GM21723 (cell line): ENCODE measurements around the gene MAP3K7CL.
A peak's percentile ranks its signal among the peaks of the same experiment; 100 is the strongest.

Source experiments
- ATAC-seq: cut with Tn5 transposase; IDR thresholded peaks from one replicate; pipeline ENCODE4 v1.9.1; 2021; ENCODE audit warnings: mild to moderate bottlenecking, moderate library complexity; ENCODE audit not compliant: unreplicated experiment

The MAP3K7CL gene, protein sequence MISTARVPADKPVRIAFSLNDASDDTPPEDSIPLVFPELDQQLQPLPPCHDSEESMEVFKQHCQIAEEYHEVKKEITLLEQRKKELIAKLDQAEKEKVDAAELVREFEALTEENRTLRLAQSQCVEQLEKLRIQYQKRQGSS

DNA sequence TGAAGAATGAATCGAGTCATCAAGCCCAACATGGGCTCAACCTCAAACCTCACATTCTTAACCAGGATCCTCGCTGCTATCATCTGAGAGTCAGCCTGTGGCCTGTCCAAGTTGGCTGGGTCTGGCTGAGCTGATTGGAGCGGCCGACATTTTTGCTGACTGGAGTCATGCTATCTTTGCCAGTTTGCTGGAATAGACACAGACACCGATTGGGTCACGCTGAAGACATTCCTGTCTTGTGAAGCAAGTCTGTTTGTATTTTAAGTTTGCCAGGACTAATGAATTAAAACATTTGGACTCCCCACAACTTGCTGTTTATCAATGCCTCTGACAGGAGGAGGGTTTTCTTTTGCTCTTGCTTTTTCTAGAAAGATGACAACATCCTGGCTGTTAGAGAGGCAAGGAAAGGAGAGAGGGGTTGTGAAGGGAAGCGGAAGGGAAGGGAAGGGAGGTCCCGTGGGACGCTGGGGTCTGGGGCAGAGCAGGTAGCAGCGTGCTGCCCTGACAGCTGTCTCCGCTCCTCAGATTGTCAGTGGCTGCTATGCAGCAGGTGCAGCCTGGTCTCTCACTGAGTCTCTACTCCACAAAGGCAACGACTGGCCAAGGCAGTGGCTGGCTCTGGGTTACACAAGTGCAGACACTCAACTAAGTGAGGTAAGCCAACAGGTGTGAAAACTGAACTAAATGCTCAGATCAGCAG, at the start of gene MAP3K7CL:
MAP3K7CL (plus strand) TSS at position 375 of the 700 bp plus-strand sequence. CDS start 2,701 bp downstream, outside the sequence.
- ATAC-seq = no peak

DNA sequence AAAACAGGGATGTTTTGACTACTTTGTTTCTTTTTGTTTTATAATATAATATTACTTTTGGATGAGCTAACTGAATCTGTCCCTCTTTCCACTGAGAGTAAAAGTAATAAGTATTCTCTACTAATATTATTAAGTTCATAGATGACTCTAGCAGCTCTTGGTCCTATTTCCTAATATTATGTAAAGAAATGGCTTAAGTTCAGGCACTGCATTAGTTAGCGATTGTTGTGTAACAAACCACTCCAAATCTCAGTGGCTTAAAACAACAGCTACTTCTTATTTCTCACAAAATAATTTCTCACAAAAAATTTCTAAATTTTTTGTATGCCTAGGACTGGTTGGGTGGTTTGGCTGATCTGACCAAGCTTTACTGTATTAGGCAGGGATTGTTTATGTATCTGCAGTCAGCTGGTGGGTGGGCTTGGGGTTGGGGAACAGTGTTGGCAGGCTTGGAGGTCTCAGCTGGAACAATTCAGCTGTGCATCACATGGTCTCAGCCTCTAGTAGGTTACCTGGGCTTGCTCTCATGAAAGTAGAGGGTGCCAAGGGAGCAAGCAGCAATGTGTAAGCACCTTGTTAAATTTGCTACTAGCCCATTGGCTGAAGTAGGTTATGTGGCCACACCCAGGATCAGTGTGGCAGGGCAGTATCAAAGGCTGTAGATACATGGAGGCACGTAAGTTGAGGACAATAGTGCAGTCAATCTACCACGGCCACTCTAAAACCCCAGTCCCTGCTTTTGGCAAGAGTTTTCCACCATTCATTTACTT, 48.2 kb upstream of the MAP3K7CL start:
- no peak for ATAC-seq

DNA sequence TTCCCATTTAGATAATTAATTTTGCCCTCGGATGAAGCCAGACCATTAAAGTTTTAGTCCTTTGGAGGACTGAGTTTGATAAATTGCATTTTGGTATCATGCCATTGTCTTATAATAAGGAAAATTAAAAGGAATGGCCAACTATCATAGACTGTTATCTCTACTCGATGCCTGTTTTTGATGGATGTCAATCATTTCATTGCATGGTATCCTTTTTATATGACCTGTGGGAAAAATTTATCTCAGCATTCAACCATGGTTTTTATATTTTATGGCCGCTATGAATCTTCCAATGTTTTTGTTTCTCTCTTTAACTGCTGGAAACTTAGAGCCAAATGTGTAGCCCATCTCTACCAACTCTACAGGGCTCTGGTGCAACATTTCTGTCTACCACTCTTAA, 47.1 kb upstream of the MAP3K7CL start:
- no peak for ATAC-seq

DNA sequence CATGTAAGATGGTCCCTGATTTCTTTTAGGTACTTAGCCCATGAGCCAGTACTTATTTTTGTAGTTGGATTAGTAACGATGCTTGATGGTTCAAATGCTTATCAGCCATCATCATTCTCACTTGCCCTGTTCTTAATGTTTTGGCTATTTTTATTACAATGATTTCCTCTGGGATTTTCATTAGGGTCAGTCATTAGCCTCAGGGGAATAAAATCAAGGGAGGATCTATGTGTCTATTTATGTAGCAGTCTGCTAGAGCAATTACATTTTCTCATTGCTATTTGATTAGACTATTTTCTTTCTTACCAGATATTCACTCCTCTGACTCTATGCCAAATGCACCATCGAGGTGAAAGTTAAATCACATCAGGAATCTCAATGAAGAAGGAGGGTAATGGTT, 46.1 kb upstream of the MAP3K7CL start:
- ATAC-seq = no peak

DNA sequence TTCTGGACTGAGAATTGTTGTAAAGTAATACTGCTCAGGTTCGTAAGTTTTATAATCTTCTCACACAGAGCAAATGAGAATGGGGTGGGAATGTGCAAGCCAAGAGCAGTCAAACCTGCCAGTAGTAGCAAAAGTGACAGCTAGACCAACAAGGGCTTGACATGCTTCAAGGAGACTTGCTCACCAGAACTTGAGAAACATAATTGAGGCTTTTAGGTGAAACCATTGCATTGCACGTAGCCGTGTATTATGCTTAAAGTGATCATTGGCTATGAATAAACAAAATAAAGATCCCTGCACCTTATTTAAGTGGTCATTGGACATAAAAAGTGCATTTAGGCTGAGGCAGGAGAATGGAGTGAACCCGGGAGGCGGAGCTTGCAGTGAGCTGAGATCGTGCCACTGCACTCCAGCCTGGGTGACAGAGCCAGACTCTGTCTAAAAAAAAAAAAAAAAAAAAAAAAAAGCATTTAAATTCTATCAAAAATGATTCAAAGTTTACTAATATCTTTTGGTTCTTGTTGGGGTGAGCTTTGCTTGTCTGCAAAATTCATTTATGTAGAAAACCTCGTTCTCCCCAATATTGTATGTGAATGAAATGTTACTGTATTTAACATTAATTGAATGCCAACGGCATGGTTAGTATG, 45.2 kb upstream of the MAP3K7CL start:
- no peak for ATAC-seq

DNA sequence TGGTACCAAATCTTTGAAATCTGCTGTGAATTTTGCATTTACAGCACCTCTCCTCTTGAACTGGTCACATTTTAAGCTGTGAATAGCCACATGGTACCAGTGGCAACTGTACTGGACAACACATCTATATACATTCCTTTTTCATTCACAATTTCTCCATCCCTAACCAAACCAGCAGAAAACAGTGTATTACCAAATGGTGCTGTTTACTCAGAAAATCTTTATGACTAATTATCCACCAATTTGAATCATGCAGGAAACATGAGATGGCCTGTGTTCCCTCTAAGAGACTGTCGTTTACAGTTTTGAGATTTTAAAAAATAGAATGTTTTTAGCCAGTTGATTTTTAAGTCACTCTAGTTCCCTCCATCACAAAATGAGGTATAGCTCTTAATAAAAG, 39.4 kb upstream of the MAP3K7CL start:
- no peak for ATAC-seq

DNA sequence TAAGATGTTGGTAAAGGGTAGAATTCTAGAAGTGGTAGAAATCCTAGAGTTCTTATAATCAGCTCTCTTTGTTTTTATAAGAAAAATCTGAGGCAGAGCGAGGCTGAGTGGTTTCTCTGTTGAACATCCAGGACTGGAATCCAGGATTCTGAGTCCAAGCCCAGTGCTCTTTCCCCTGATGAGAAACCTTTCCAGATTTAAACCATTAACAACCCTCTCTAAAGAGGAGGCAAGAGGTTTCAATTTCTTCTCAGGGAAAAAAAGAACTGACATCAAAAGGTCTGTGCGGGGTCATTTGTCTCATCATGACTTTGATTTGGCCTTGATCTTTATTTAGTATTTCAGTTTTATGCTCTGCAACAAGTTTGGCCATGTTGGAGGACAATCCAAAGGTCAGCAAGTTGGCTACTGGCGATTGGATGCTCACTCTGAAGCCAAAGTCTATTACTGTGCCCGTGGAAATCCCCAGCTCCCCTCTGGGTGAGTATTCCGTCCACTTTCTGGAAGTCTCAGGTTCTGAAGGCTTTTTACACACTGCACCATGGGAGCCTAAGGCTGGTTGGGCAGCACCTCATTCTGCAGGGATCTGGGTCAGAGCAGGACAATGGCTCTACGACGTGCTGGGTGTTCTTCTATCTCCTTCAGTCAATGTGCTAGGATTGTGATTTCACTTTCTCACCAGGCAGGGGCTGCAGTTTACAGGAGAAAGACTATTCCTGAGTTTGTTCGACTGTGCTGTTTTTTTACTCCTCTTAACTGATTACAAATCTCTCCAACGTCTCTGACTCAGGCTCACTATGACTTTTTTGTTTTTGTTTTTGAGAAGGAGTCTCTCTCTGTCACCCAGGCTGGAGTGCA, 38.1 kb upstream of the MAP3K7CL start:
- no peak for ATAC-seq

DNA sequence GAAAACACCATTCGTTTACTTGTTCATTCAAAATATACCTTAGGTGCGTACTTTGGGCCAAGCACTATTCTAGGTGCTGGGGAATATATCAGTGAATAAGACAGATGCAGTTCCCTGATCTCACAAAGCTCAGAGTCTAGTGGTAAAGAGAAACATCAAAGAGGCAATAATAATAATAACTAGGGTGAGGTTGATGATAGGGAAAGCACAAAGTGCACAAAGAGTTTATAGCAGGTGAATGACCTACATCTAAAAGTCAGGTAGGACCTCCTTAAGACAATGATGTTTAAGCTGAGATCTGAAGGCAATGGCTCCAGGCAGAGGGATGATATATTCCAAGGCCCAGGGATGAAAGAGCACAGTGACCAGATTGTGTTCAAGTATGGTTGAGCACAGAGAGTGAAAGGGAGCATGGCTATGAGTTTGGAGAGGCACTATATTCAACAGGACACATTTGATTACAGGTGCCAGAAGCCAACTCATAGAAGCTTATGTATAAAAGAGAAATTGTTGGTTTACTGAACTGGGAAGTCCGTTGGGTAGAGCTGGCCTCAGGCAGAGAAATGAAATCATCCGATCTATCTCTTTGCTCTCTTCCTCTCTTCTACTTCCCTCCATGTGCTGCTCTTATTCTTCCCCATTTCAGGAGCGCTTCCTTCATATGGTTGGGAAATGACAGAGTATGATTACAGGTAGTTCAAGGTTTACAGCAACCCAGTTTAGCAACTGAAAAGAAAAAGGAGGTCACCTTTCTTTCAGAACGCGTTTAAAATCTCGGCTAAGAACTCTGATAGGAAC, 34.0 kb upstream of the MAP3K7CL start:
- no peak for ATAC-seq

DNA sequence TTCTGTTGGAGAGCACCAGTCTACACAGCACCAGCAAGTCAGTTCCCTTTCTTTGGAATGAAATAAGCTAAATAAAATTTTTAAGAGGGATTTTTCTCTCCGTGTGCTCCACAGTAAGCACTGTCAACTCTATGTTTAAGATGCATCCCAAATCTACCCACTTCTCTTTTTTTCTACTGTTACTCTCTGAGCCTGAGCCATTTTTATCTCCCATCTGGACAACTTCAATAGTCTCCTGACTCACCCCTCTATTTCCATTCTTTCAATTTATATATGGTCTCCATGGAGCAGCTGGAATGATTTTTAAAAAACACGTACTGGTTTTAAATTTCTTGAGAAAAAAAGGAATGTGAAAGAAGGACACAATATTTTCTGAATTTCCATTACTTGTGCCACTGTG, 32.3 kb upstream of the MAP3K7CL start:
- no peak for ATAC-seq

DNA sequence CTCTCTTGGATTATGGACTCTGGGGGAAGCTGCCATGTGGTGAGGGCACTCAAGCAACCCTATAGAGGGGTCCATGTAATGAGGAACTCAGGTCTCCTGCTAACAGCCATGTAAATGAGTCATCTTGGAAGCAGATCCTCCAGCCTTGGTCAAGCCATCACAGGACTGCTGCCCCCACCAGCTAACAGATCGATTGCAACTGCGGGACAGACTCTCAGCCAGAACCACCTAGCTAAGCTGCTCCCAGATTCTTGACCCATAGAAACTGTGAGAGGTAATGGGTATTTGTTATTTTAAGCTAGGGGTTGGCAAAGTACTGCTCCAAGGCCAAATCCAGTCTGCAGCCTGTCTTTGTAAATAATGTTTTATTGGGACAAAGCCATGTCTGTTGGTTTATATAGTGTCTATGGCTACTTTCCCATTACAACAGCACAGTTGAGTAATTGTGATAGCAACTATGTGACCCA, 27.6 kb upstream of the MAP3K7CL start:
- no peak for ATAC-seq

DNA sequence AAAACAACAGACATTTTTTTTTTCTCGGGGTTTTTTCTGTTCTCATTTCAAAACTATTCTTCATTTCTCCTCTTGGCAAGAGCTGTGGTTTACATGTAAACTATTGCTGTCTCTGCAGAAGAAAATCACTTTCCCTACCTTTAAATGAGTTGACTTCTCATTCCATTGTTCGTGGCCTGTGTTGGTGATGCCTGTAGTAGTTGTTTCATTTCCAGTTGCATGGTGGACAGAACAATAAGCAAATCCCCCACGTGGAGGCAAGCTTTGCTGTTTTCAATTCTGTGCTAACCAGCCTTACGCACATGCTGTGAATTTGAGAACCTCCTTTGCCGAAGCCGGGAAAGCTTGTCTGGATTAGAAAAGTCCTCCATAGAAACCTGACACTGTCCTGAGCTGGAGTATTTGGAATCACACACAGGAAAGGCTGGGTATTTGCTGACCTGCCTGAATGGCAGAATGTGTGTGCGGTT, 26.2 kb upstream of the MAP3K7CL start:
- peak; percentile 67 for ATAC-seq

DNA sequence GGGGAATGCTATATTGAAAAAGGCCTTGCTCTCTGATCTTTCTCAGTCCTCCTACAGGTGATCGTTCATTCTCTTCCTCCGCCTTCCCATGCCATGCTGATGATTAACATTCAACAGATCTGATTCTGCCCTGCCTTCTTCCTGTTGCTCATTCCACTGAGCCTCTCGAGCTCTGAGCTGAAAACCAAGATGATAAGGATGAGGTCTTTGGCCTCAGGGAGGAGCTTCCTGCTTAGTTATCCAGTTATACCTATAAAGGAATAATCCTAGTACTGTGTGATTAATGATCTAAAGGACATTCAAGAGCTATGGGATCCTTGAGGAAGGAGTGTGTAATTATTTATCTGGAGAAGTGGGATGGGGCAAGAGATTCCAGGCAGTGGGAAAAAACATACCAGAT, 25.2 kb upstream of the MAP3K7CL start:
- ATAC-seq = no peak

DNA sequence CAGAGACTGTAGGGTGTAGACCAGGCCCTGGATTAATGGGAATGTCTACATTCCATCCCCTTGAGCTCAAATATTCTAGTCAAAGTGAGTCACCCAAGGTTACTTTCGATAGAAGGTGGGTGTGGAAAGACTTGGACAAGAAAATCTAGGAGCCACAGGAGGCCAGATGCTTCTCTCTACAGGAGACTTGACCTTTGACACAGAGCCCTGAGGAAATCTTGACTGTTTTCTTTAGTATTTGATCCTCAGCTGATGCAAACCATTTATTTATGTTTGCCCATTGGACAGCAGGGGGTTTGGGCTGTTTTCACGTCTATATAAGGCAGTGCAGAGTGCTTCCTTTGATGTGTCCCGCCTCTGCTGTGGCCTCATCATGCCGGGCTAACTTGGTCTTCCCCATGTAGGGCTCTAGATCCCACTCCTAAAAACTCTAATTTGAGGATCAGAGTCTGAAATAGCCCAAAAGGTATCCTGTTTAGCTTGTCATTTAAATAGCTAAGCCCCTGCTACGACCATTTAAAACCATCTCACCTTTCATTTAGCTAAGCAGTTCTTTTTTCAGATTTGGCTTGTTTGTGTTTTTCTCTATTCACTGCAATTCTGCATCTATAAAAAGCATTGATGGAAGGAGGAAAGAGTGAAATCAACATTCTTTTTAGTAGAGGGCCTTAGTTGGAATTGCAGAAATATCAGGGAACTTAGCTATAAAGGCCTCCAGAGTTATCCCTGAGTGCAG, 15.5 kb upstream of the MAP3K7CL start:
- ATAC-seq = no peak

DNA sequence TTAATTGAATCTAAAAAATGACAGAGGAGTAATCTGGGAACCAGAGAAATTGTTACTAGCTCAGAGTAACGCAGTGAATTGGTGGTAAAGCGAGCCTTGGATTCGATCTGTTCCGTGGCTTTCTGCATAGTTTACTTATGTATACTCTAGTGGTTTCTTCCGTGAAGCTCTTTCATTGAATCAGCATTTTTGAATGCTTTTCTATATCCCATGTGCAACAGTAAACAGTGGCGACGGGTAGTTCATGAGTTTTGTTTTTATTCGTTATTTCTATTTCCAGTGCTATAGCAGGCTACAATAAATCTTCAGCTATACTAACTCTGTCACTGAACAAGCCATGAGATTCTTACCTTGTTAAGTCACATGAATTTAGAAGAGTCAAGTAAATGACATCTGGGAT, 14.5 kb upstream of the MAP3K7CL start:
- ATAC-seq = no peak

DNA sequence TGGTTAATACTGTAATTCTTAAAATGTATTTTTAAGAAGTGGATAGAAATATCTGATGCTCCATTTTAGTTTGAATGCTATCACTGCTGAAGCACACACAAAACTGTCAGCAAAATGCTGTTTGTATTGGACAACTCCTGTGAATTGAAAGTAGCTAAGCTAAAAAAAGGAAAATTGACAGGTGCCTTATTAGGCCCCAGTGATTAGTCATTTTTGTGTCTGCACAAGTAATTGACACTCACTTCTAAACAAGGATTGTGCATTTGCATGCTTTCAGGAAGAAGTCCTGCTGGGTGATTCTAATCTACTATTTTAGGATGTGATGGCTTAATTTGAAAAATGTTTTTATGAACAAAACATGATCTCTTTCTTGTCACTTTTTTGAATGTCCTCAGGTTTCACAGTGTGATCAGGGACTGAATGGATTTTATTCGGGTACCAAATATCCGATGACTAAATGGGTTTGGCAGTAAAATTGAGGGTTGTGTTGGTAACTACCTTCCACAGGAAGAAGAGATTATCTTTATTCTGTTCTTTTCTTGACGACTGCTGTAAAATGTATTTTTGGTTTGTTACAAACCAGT, 13.0 kb upstream of the MAP3K7CL start:
- peak; percentile 66 for ATAC-seq

DNA sequence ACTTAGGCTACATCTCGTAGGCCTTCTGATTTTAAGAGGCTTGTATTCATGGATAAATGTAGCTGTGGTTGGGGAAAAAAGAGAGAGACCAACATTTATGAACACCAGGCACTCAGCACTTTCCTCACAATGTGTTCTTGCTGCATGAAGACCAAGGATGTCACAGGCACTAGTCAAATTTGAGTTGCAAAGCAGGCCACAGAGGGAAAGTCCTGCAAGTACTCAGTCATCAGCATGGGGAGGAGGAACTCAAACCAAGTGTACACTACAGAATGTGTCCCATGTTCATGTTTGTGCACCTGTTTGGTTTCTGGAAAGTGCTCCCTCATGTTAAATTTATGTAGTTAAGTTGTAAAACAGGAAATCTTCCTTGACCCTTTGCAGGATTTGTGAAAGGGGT, 8.7 kb upstream of the MAP3K7CL start:
- peak; percentile 56 for ATAC-seq

DNA sequence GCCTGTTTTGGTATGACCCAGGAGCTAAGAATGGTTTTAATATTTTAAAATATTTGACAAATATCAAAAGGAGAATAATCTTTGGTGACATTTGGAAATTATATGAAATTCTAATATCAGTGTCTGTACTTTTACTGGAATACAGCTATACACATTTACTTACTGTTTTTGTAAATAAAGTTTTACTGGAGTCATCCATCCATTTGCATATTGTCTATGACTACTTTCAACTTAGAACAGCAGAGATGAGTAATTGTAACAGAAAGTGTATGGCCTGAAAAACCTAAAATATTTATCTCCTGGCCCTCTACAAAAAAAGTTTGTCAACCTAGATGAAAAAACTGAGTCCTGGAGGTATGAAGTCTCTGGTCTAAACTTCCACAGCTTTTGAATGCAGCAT, 5.8 kb upstream of the MAP3K7CL start:
- ATAC-seq = no peak

DNA sequence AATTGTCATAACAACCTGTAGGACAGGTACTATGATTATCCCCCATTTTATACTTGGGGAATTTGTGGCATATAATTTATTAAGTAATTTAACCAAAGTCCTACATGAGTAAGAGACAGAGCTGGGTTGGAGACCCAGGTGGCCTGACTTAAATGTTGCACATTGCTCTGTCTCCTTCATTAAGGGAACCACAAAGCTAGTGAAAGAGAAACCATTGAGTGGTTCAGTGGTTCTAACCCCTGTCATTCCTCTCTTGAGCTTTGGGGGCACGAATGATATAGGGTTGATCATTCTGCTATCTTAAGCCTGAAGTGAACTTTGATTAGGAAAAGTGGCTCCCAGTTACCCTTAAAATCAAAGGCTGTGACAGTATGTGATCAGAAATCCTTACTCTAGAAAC, 5.3 kb upstream of the MAP3K7CL start:
- peak; percentile 85 for ATAC-seq

DNA sequence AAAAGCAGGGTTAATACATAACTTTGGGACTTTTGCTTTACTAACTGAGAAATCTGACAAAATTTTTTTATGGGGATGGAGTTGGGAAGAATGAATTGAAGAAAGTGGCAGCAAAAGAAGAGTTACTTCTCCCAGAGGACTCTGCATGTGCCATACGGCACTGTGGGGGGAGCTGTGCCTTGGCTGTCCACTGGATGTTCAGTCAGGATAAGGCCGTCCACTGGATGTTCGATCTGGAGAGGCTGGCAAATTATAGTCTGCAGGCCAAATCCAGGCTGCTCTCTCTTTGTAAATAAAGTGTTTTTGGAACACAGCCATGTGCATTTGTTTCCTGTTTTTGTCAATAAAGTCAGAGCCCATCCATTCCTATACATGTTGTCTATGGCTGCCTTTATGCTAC, 4.5 kb upstream of the MAP3K7CL start:
- ATAC-seq = no peak
